ENCODE data around the gene SGPP2.

The SGPP2 gene

GRCh38 chr2:222477962-222478608, 53.7 kb downstream of the SGPP2 start:
- no peak for DNase-seq

- DNase-seq = no peak
Measured at GRCh38 chr2:222479859-222480258, 55.5 kb downstream of the SGPP2 start.

DNA sequence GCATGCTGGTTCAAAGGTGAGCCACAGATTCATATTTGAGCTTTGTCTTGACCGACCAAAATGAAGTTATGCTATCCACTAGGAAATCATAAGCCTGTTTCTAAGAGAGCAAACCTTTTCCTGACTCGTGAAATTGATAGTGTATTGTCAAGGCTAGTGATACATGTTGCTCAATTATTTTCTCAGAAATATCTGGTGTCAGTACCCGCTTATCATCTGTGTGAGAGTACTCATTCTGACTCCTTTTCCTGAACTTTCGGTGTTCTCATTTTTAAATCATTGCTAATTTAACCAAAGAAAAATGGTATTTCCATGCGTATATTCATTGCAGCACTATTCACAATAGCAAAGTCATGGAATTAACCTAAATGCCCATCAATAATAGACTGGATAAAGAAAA, 56.2 kb downstream of the SGPP2 start:
- no peak for DNase-seq

DNA sequence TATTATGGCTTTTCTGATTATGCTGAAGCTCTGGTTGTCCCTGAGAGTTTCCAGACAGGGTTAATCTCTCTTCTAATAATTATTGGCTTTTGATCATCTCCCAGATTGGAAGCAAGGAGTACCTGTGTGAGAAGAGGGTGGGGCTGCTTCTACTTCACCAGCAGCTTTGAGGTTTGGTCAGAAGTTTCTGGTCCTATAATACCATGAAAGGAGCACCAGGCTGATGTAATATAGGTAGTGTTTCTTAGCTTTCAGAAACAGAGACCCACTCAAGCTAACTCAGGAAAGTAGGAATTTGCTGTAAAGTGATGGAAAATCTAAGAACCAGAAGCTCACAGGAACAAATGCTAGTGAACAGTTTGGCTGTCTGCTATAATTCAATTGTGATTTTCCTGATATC, 57.6 kb downstream of the SGPP2 start:
- DNase-seq = no peak

DNA sequence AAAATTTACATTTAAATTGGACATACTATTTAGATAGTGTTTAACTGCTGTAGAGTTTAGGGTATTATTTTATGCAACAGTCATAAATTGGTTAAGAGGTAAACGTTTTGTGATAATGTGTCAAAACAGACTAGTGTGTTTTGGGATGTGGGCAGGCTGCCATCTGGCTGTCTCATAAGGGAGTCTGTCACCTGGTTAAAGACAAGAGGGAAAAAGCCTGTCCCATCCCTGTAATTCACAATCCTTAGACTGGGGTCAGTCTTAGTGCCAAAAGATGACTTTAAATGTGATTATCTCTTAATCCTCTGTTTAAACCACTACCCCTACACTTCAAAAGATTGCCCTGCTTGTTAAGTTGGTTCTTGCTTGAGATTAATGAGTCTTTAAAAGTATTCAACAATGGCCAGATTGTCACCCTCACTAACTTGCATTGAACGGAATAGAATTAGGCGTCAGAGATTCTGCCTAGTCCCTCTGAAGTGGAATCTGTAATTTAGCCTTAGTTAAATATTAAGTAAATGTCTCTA, 59.2 kb downstream of the SGPP2 start:
- DNase-seq = no peak

- no peak for DNase-seq
Measured at GRCh38 chr2:222485367-222486211, 61.2 kb downstream of the SGPP2 start.

- DNase-seq = no peak
Measured at GRCh38 chr2:222490131-222490530, 65.8 kb downstream of the SGPP2 start.

DNA sequence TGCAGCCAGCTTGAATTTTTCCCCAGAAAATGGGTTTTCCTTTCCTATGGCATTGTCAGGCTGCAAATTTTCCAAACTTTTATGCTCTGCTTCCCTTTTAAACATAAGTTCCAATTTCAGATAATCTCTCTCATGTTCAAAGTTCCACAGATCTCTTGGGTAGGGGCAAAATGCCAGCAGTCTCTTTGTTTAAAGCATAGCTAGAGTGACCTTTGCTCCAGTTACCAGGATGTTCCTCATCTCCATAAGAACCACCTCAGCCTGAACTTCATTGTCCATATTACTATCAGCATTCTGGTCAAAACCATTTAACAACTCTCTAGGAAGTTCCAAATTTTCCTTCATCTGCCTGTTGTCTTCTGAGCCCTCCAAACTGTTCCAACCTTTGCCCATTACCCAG, 68.3 kb downstream of the SGPP2 start:
- DNase-seq = no peak

- DNase-seq = no peak
Measured at GRCh38 chr2:222494104-222494739, 69.9 kb downstream of the SGPP2 start.

GRCh38 chr2:222495388-222495787, 71.0 kb downstream of the SGPP2 start:
- no peak for DNase-seq

DNA sequence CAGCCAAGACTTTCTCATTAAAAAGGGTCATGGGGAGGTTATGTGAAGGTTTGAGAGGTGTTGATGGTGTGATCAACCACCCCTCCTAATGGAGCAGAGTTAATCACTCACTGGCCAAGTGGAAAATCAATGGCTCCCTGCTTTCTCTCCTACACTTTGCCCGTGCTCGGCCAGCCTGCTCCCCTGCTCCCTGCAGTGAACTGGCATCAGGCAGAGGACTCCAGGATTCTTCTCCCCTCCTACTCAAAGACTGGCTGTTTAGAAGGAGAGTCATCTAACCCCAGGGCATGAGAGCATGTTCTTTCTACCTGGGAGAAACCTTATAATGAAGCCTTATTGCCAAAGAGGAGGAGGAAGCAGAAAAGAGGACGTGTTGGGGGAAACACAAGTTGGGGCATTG, 74.9 kb downstream of the SGPP2 start:
- DNase-seq = no peak

- DNase-seq = no peak
Measured at GRCh38 chr2:222504191-222504590, 79.8 kb downstream of the SGPP2 start.

GRCh38 chr2:222504719-222505118, 80.4 kb downstream of the SGPP2 start:
- DNase-seq = no peak

DNA sequence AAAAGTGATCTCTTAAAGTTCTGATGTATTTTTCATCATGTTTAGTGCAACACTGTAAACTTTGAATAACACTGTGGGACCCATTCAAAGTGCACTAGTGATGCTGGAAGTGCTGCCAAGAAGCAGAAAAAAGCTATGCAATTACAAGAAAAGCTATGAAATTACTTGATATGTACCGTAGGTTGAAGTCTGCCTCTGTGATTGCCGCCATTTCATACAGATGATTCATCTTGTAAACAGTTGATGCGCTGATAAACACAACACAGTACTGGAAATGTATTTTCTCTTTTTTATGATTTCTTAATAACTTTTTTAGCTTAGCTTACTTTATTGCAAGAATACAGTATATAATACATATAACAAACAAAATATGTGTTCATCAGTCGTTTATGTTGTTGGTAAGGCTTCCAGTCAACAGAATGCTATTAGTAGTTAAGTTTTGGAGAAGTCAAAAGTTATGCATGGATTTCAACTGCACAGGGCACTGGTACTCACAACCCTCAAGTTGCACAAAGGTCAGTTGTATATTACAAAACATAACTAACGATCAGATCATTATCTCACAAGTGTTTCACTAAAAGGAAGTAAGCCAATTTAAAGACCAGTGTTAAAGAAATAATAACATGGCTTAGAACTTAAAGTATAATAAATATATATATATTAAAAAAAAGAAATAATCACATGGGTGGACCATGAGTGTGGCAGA, 82.0 kb downstream of the SGPP2 start:
- DNase-seq = no peak

DNA sequence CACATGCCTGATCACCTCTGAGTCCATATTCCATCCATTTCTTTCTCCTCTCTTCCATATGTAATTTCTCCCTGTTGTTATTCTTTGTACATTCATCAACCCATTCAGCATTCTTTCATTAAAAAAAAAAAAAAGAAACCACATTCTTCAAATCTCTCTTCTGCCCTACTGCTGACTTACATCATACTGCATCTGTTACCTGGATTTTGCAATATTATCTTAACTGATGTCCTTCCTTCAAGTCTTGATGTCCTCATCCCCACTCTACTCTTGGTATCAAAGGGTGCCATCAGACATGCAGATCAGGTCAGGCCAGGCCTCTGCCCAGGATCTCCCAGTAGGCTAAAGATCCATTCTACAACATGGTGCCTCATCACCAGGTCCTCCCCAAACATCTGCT, 90.6 kb downstream of the SGPP2 start:
- no peak for DNase-seq

DNA sequence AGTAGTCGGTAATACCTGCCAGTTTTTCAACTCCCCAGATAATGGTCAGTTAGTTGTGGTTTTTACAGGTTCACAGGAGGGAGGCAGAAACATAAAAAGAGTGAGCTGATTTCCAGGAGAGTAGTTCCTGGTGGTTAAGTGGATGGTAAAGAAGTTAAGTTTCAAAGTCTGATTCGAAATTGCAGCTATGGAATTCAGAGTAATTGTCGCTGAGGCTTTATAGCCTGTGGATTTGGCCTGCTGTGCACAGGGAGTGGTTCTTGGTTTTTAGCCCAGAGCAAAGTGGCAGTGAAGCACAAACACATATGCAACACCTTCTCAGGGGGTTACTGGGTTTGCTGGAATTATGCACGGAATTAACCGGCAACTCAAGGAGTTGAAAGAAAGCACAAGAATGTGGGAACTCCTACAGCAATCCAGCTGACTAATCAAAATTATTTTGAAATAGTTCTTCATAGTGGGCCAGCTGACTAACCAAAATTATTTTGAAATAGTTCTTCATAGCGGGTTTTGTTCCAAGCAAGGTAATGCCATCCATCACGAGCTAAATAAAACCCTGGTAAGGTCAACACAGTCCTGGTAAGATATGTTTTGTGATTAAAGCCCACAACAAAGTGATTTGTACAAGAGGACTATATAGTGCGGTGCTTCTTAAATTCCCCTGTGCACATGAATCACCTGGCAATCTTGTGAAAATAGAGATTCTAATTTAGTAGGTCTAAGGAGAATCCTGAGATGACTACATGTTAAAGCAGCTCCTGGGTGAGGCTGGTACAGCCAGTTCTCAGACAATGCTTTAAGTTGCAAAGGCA, 94.4 kb downstream of the SGPP2 start:
- no peak for DNase-seq

DNA sequence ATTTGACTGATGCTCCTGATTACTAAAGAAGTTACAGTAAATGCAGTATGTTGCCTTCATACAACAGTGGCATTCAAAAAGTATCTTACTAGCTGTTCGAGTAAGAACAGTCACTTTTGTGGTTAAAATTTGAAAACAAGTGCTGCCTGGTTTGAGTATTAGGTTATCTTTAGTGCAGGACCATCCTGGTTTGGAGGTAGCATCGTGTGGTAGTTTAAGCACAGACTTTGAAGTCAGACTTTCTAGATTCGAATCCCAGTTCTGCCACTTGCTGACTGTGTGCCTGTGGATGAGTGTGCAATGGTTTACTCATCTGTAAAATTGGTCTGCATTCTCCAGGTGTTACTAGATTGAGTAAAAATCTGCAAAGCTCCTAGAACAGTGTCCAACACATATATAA, 96.8 kb downstream of the SGPP2 start:
- no peak for DNase-seq

DNA sequence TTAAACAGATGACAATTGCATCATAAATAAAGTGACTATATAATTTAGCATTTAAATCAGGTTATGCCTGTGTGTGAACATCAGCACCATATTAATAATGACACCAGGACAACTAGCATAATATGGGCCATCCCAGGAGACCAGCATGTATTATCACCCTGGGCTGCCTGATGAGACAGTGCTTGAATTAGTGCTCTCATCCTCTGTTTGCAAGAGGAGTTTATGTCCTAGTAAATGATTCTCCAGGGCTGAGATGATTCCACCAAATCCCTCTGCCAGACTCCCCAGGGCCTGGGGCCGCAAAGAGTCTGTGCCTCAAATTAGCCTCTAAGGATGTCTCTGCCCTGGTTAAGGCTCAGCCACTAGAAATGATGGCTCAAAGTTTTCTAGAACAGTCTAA, 97.7 kb downstream of the SGPP2 start:
- no peak for DNase-seq

GRCh38 chr2:222523783-222524544, 99.6 kb downstream of the SGPP2 start:
- no peak for DNase-seq

- DNase-seq = no peak
Measured at GRCh38 chr2:222525811-222526210, 101.5 kb downstream of the SGPP2 start.

DNA sequence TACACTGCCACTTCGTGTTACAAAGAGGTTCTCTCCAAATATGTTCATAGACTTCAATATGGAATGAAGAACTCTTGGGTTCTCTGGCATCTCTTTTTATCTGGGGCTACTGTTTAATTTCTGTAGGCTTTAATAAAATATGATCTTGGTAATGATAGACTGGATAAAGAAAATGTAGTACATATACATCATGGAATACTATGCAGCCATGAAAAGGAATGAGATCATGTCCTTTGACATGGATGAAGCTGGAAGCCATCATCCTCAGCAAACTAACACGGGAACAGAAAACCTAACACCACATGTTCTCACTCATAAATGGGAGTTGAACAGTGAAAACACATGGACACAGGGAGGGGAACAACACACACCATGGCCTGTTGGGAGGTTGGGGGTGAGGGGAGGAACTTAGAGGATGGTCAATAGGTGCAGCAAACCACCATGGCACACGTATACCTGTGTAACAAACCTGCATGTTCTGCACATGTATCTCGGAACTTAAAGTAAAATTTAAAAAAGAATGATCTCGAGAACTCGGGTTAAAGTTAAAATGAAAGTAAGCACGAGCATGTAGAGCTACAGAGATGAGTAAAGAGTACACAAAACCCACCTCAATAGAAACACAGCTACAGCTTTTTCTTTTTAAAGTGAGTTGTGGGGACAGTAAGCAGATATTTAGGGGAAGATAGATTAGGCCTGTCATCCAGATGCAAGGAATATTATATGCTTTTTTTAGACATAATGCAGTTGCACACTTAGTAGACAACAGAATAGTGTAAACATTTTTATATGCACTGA, 102.3 kb downstream of the SGPP2 start:
- no peak for DNase-seq
